Fibroblast of the aortic adventitia (primary cell): ENCODE results near the gene TPRN. TPM values are rescaled to one million over a fixed set of nuclear protein-coding genes. Genes with fewer than 3 reads are reported as not detected.

ENCODE experiments used
- DNase-seq: peaks from one replicate; pipeline ENCODE4 v3.0.0-alpha.2; 2010; ENCODE audit warnings: low read depth
- H3K4me3 ChIP-seq: 2 replicates; pipeline ENCODE4 v1.5.1; 2011; ENCODE audit warnings: low read depth, mild to moderate bottlenecking, control low read depth, low read length, moderate library complexity
- CTCF ChIP-seq: IDR thresholded peaks from 2 replicates; pipeline ENCODE4 v1.5.1; 2011; ENCODE audit warnings: mild to moderate bottlenecking, low read length, control low read depth, inconsistent platforms; ENCODE audit not compliant: insufficient read depth
- total RNA-seq: library from RNA; depleted of rRNA; stranded (reverse); fragments of >200 nt; gene quantifications from 2 replicates; pipeline ENCODE4 v1.2.3, GENCODE V29; 2012; ENCODE audit warnings: low replicate concordance

The TPRN gene
- total RNA-seq, 1 donor: 8.0 TPM

GRCh38 chr9:137199411-137200121 is 975 bp downstream of the TPRN start:
- no peak for TF ChIP-seq CTCF
- peak; percentile 31 for DNase-seq
- peak overlapping the region; percentile 62 for H3K4me3 ChIP-seq

- peak overlapping the region; percentile 62 for H3K4me3 ChIP-seq
- no peak for TF ChIP-seq CTCF
- no peak for DNase-seq
These were observed 1.6 kb downstream of the TPRN start for GRCh38 chr9:137198902-137199283.

GRCh38 chr9:137198051-137198901 is 2.3 kb downstream of the TPRN start:
- no peak for TF ChIP-seq CTCF
- peak overlapping the region; percentile 62 for H3K4me3 ChIP-seq
- DNase-seq: no peak

- no peak for TF ChIP-seq CTCF
- DNase-seq: no peak
- no peak overlapping the region for H3K4me3 ChIP-seq
These were observed 4.9 kb downstream of the TPRN start for GRCh38 chr9:137195525-137196220.

- DNase-seq: no peak
- TF ChIP-seq CTCF: no peak
- H3K4me3 ChIP-seq: no peak overlapping the region
These were observed 5.6 kb downstream of the TPRN start for GRCh38 chr9:137194909-137195308.

GRCh38 chr9:137194388-137194787 is 6.2 kb downstream of the TPRN start:
- H3K4me3 ChIP-seq: no peak overlapping the region
- no peak for DNase-seq
- TF ChIP-seq CTCF: no peak
